GM11168 (cell line): ENCODE data around the gene DCTPP1.
"Not testable (repeated sequence)": the region's sequence is repeated elsewhere in the genome, so short reads cannot be mapped to it uniquely, and the experiment has no call there.

Source experiments
- in situ Hi-C: fragments of 300-500 bp; cut with MboI; formaldehyde crosslinking; loops from one replicate; pipeline ENCODE4 v1.12.0; 2022; ENCODE audit warnings: low sequenced_read_pairs; ENCODE audit not compliant: unreplicated experiment

DCTPP1 gene

DNA sequence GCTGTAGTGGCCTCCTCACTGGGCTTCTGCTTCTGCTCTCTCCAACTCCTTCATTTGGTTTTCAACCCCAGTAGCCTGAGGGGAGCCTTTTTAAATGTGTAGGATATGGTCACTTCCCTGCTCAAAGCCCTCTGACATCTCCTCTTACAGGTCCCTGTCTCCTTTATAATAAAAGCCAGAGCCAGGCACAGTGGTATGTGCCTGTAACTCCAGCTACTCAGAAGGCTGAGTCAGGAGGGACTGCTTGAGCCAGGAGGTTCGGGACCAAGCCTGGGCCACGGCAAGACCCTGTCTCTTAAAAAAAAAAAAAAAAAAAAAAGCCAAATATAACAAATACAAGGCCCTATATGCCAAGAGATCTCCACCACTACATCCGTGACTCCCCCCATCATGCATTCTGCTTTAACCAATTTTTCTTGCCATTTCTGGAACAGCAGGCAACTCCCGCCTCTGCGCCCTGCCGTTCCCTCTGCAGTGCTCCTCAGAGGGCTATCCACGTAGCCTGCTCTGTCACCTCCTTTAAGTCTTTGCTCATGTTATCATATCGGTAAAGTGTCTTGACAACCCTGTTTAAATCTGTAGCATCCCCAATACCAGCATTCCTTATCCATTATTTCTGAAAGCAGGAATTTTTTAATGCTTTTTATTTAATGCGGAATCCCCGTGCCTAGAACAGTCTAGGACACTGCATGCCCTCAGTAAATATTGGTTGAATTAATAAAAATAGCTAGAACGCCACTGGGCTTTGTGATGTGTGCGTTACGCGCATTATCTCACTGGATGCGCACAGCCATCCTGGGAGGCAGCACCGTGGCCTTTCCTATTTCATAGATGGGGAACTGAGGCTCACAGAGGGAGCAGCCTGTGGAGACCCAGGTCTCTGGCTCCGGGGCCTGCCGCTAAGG, 13.0 kb downstream of the DCTPP1 start:
- in situ Hi-C loops = loop anchor here (25.0 kb wide), 1 partner anchor 955 kb away; the partner anchor contains the start of genes BOLA2, SLX1B and SULT1A4

DNA sequence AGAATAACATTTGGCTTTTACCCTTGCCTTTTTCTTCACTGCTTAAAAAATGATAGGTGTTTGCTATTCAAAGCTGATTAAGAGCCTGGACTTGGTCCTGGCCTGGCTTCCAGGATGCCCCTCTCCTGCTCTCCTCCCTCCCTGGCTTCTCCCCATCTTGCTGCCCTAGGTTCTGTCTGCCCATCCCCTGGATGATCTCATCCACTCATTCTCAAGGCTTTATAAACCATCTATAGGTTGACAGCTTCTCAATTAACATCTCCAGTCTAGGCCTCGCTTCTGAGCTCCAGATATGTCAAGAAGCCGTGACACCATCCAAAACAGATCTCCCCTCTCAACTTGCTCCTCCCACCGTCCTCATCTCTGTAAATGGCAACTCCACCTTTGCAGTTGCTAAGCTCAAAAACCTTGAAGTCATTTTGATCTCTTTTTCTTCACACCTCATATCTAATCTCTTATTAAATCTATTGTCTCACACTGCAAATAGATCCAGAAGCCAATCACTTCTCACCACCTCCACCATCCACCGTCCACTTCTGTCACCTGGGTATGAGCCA, 13.7 kb downstream of the DCTPP1 start:
- in situ Hi-C loops = loop anchor here (25.0 kb wide), 1 partner anchor 954 kb away; the partner anchor contains the start of genes BOLA2, SLX1B and SULT1A4

DNA sequence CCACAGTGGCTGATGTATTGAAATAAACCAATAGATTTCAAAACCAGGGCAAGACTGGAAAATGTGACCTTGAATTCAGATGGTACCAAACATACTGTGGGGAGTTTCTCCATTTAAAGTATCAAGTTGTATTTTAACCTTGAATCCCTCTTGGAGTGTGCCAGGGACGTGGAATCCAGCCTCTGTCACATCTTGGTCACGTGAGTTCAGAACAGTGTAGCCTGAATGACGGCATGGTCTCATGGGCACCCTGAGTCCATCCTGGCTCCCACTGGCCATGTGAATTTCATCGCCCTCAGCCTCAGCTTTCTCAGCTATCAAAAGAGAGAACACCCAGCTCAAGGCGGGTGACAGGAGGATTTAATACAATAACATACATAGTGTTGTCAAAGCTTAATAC, 15.7 kb downstream of the DCTPP1 start:
- in situ Hi-C loops = loop anchor here (25.0 kb wide), 1 partner anchor 952 kb away; the partner anchor contains the start of genes BOLA2, SLX1B and SULT1A4

DNA sequence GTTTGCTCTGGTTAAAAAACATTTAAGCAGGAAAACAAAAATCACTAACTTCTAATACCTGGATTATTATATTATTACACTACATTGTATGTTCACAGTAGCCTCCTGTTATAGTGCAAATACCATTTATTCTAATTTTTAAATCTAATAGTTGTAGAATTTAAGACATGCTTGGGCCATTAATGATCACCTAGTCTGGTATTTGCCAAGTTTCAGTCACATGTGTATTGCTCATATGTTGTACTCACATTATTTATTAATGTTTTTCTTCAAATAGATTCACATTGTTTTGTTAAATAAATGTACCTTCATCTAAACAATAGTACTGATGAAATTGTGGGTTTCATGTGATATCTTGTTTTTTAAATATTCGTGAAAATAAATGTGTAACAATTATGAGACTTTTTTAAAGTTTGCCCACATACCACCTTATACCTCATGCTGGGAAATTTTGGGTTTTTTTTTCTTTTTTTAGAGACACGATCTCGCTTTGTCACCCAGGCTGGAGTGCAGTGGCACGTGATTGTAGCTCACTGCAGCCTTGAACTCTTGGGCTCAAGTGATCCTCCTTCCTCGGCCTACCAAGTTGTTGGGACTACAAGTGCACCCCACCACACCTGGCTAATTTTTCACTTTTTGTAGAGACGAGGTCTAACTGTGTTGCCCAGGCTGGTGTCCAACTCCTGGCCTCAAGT, 16.6 kb downstream of the DCTPP1 start:
- in situ Hi-C loops = loop anchor here (25.0 kb wide), 1 partner anchor 951 kb away; the partner anchor contains the start of genes BOLA2, SLX1B and SULT1A4

DNA sequence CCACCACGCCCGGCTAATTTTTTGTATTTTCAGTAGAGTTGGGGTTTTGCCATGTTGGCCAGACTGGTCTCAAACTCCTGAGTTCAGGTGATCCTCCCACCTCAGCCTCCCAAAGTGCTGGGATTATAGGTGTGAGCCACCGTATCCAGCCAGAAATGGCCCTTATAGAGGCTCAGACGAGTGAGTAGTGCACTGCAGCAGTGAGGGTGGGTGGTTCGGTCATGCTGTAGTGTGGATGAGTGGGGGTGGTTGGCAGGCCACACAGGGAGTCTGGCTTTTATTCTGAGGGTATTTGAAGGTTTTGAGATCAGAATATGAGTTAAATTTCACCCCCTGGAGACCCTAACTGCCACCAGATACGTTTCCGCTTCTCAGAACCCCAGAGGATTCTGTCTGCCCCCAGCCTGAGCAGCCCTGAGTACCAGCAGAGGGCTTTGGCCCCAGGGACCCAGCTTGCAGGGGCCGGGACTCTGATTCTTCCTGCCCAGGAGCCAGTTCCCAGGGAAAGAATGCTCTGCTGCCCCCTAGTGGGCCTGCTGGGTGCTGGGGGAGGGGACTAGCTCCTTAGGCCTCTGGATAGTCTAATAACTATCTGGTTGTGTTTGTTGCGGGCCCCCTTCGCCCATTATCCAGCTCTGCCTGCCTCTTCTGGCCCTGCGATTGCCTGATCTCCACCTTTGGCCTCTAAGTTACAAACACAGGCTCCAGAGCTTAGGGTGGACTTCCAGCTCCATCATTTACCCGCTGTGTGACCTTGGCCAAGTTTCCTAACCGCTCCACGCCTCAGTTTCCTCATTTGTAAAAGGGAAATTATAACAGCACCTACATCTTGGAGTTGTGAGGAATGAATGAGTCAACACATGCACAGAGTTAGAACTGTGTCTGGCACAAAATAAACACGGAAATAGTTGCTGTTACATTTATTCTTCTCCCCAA, 20.4 kb downstream of the DCTPP1 start:
- in situ Hi-C loops = loop anchor here (25.0 kb wide), 1 partner anchor 947 kb away; the partner anchor contains the start of genes BOLA2, SLX1B and SULT1A4

- in situ Hi-C loops = loop anchor here (25.0 kb wide), 1 partner anchor 946 kb away; the partner anchor contains the start of genes BOLA2, SLX1B and SULT1A4
Observed at GRCh38 chr16:30407804-30408534, 21.9 kb downstream of the DCTPP1 start.

GRCh38 chr16:30407102-30407803, 22.6 kb downstream of the DCTPP1 start, which contains the start of gene ZNF771:
Gene ZNF771, plus strand, starts transcription at chr16:30407606. Its CDS starts 448 bp downstream, at chr16:30408054.
- in situ Hi-C loops = loop anchor here (25.0 kb wide), 1 partner anchor 945 kb away; the partner anchor contains the start of genes BOLA2, SLX1B and SULT1A4

- in situ Hi-C loops = loop anchor here (25.0 kb wide), 1 partner anchor 944 kb away; the partner anchor contains the start of genes BOLA2, SLX1B and SULT1A4
Observed at GRCh38 chr16:30406795-30407101, 23.1 kb downstream of the DCTPP1 start.

GRCh38 chr16:30401768-30402425, 27.9 kb downstream of the DCTPP1 start:
- in situ Hi-C loops = loop anchor here (25.0 kb wide), 1 partner anchor 940 kb away; the partner anchor contains the start of genes BOLA2, SLX1B and SULT1A4

DNA sequence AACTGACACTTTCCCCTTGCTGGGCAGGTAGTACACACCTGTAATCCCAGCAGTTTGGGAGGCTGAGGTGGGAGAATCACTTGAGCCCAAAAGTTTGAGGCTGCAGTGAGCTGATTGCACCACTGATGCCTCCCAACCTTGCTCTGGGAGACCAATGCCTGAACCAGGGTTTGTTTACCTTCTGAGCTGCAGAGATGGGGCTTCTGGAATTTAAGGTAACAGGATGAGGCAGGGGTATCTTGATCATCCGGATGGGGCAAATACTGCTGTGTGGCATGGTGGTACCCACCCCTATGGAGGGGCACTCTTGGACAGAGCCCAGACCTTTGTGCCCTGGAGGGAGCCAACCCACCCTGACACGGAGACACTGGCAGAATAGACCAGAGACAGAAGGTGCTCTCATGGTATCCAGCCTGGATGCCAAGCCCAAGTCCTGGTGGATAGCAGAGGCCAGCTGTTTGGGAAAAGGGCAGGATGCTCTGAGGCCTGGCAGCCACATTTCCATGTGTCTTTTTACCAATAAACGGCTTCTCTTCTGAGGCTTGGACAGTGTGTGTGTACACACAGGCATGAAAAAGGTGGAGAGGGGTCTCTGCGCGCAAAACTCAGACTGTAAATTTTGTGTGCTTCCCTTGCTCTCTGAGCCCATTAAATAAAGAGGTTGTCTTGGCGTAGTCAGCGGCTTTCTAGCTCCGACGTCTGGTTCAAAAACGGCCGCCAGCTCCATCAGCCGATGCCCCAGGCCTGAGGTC, 30.2 kb downstream of the DCTPP1 start:
- in situ Hi-C loops = loop anchor here (25.0 kb wide), 1 partner anchor 937 kb away; the partner anchor contains the start of genes BOLA2, SLX1B and SULT1A4

DNA sequence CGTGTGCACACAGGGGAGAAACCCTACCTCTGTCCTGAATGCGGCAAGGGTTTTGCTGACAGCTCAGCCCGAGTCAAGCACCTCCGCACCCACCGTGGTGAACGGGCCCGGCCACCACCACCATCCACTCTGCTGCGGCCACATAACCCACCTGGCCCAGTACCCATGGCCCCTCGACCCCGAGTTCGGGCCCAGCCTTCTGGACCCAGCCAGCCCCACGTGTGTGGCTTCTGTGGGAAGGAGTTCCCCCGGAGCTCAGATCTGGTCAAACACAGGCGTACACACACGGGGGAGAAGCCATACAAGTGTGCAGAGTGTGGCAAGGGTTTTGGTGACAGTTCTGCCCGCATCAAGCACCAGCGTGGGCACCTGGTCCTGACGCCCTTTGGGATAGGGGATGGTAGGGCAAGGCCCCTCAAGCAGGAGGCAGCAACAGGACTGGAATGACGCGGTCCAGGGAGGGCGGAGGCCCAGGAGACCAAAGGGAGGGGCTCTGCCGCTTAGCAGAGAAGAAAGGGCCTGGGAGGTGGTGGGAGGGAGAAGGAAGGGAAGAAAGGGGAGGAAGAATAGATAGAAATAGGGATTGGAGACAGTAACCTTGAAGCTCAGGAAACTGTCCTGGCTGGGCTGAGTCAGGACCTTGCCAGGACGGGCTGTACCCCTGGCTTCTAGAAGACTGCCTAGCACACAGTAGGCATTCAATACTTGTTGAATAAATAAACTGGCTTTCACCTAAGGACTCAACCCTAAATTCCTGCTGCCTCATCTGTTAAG, 31.0 kb downstream of the DCTPP1 start:
- in situ Hi-C loops = no loop called here

DNA sequence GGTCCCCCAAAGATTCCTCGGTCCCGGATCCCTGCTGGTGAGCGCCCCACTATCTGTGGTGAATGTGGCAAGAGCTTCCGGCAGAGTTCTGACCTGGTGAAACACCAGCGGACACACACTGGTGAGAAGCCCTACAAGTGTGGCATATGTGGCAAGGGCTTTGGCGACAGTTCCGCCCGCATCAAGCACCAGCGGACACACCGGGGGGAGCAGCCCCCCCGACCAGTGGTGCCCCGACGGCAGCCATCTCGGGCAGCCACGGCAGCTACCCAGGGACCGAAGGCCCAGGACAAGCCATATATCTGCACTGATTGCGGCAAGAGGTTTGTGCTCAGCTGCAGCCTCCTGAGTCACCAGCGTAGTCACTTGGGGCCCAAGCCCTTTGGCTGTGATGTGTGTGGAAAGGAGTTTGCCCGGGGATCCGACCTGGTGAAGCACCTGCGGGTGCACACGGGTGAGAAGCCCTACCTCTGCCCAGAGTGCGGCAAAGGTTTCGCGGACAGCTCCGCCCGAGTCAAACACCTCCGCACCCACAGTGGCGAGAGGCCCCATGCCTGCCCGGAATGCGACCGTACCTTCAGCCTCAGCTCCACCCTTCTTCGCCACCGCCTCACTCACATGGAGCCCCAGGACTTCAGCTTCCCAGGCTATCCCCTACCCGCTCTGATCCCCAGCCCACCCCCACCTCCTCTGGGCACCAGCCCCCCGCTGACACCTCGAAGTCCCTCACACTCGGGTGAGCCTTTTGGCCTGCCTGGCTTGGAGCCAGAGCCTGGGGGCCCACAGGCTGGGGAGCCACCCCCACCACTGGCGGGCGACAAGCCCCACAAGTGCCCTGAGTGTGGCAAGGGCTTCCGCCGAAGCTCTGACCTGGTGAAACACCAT, 31.8 kb downstream of the DCTPP1 start:
- in situ Hi-C loops = no loop called here

DNA sequence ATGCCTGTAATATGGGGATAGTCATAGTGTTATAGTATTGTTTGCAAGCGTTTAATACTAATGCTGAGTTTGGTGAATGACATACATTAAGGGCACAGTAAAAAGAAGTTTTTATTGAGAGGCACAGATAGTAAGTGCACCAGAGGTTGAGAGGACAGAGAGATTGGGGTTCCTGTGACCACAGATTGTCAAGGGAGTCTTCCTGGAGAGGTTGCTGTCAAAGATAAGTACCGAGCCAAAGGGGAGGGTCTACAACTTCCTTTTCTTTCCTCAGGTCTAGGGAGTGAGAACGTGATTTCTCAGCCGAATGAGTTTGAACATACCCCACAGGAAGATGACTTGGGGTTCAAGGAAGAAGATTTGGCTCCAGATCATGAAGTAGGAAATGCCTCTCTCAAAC, 32.8 kb downstream of the DCTPP1 start:
- in situ Hi-C loops = no loop called here

- in situ Hi-C loops = not testable (repeated sequence)
Observed at GRCh38 chr16:30396627-30397026, 33.2 kb downstream of the DCTPP1 start.

DNA sequence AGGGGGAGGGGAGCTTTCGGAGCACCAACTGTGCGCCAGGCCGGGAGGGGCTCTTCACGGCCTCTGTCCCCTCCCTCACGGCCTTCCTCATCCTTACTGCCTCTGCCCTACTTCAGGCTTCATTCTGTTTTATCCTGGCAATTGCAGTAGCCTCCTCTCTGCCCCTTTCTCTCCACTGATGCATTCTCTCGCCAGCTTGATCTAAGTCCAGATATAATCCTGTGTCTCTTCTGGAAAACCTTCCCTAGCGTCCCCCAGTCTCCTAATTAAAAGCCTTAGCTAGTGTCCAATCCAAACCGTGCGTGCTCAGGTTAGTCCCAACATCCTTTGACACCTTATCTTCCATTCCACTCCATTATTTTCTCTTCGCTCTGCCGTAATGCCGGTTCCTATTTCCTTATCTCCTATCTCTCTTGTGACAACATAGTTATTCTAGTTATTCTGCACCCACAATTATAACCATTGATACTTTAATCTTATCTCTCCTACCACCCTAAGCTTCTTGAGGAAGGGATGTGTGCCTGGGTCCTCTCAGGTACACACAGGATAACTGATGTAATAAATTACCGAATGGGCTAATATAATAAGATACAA, 33.7 kb downstream of the DCTPP1 start:
- in situ Hi-C loops = no loop called here
